IMR-90 (cell line): ENCODE measurements around the gene ALCAM. TPM values are rescaled to one million over a fixed set of nuclear protein-coding genes. Genes with fewer than 3 reads are reported as not detected.

Source experiments
- ATAC-seq: fragments of 200-7000 bp; cut with Tn5 transposase; 2 replicates; pipeline ENCODE4 v1.9.1; 2020; ENCODE audit warnings: low read depth, mild to moderate bottlenecking, moderate library complexity
- BruUV-seq: library from RNA; stranded (reverse); fragments of 400-500 nt; replicated peaks from 2 replicates; lab custom pipeline; 2021; lab: Mats Ljungman, UMichigan
- CTCF ChIA-PET: fragments of 300-600 bp; formaldehyde crosslinking; extraction: SDS; loops from one replicate; lab custom pipeline; 2021; ENCODE audit warnings: antibody characterized with exemption; lab: Yijun Ruan, JAX
- POLR2A ChIA-PET: fragments of 300-600 bp; sonication (Branson Sonifier 250); formaldehyde crosslinking; loops from one replicate; lab custom pipeline; 2022; ENCODE audit warnings: antibody characterized with exemption; ENCODE audit not compliant: unreplicated experiment; lab: Charles Lee
- DNase-seq: peaks from one replicate; pipeline ENCODE4 v3.0.0; 2013
- H2AFZ ChIP-seq: replicated peaks from 2 replicates; pipeline ENCODE3; 2013; ENCODE audit warnings: low read length, mild to moderate bottlenecking; ENCODE audit not compliant: poor library complexity
- H2AK5ac ChIP-seq: 2 replicates; pipeline ENCODE4 v1.6.1; 2013; ENCODE audit warnings: low read depth, low read length, inconsistent platforms
- H2AK9ac ChIP-seq: replicated peaks from 2 replicates; pipeline ENCODE3; 2013; ENCODE audit warnings: mild to moderate bottlenecking, low read depth, low read length, moderate library complexity; ENCODE audit not compliant: poor library complexity
- H2BK120ac ChIP-seq: 2 replicates; pipeline ENCODE4 v1.6.1; 2013; ENCODE audit warnings: low read depth, low read length, inconsistent platforms
- H2BK15ac ChIP-seq: 3 replicates; pipeline ENCODE4 v1.6.1; 2013; ENCODE audit warnings: low read depth, low read length, inconsistent platforms
- H2BK20ac ChIP-seq: 2 replicates; pipeline ENCODE4 v1.6.1; 2013; ENCODE audit warnings: low read depth, mild to moderate bottlenecking, inconsistent platforms, low read length, moderate library complexity
- H2BK5ac ChIP-seq: 2 replicates; pipeline ENCODE4 v1.6.1; 2013; ENCODE audit warnings: mild to moderate bottlenecking, low read depth, low read length, inconsistent platforms; ENCODE audit not compliant: poor library complexity, severe bottlenecking
- H3K14ac ChIP-seq: replicated peaks from 2 replicates; pipeline ENCODE4 v1.6.1; 2013; ENCODE audit warnings: low read depth, low read length, inconsistent platforms
- H3K18ac ChIP-seq: 2 replicates; pipeline ENCODE4 v1.6.1; 2013; ENCODE audit warnings: low read depth, low read length, control low read depth
- H3K23ac ChIP-seq: 2 replicates; pipeline ENCODE4 v1.6.1; 2013; ENCODE audit warnings: low read depth, low read length, inconsistent platforms
- H3K27ac ChIP-seq: 2 replicates; pipeline ENCODE4 v1.5.1; 2013; ENCODE audit warnings: mild to moderate bottlenecking, control low read depth, low read length; ENCODE audit not compliant: insufficient read depth
- H3K27me3 ChIP-seq: 2 replicates; pipeline ENCODE4 v1.6.1; 2013; ENCODE audit warnings: low read length; ENCODE audit not compliant: control insufficient read depth, insufficient read depth
- H3K36me3 ChIP-seq: 2 replicates; pipeline ENCODE4 v1.6.1; 2013; ENCODE audit warnings: low read length, mixed read lengths; ENCODE audit not compliant: control insufficient read depth, insufficient read depth
- H3K4ac ChIP-seq: 2 replicates; pipeline ENCODE4 v1.6.1; 2013; ENCODE audit warnings: low read depth, low read length, inconsistent platforms
- H3K4me1 ChIP-seq: 2 replicates; pipeline ENCODE4 v1.6.1; 2013; ENCODE audit warnings: low read length, mixed read lengths; ENCODE audit not compliant: control insufficient read depth, insufficient read depth
- H3K4me2 ChIP-seq: 2 replicates; pipeline ENCODE4 v1.6.1; 2013; ENCODE audit warnings: low read depth, mild to moderate bottlenecking, control low read depth, low read length, moderate library complexity
- H3K4me3 ChIP-seq: 2 replicates; pipeline ENCODE4 v1.5.1; 2013; ENCODE audit warnings: low read depth, mild to moderate bottlenecking, control low read depth, low read length, moderate library complexity; ENCODE audit not compliant: insufficient read depth
- H3K56ac ChIP-seq: 2 replicates; pipeline ENCODE4 v1.6.1; 2013; ENCODE audit warnings: low read length, inconsistent platforms; ENCODE audit not compliant: insufficient read depth; ENCODE audit errors: extremely low read depth
- H3K79me1 ChIP-seq, 2 experiments: 2 replicates each; pipeline ENCODE4 v1.6.1; 2013; ENCODE audit warnings: low read length in 2 of 2, inconsistent platforms in 1 of 2, low read depth in 1 of 2
- H3K9ac ChIP-seq: 2 replicates; pipeline ENCODE4 v1.6.1; 2013; ENCODE audit warnings: low read depth, low read length, control low read depth
- H3K9me1 ChIP-seq: 2 replicates; pipeline ENCODE4 v1.6.1; 2013; ENCODE audit warnings: low read length, inconsistent platforms; ENCODE audit not compliant: insufficient read depth
- H3K9me3 ChIP-seq: 2 replicates; pipeline ENCODE4 v1.6.1; 2013; ENCODE audit warnings: low read length; ENCODE audit not compliant: control insufficient read depth, insufficient read depth
- H4K20me1 ChIP-seq: 2 replicates; pipeline ENCODE4 v1.6.1; 2013; ENCODE audit warnings: low read length, inconsistent platforms; ENCODE audit not compliant: insufficient read depth
- H4K5ac ChIP-seq: 2 replicates; pipeline ENCODE4 v1.6.1; 2013; ENCODE audit warnings: mild to moderate bottlenecking, low read depth, low read length, control low read depth
- H4K8ac ChIP-seq, 2 experiments: 2 replicates each; pipeline ENCODE4 v1.6.1; 2013; ENCODE audit warnings: low read depth in 2 of 2, low read length in 2 of 2, control low read depth in 1 of 2, inconsistent platforms in 1 of 2
- H4K91ac ChIP-seq: 2 replicates; pipeline ENCODE4 v1.6.1; 2013; ENCODE audit warnings: low read depth, low read length, inconsistent platforms; ENCODE audit not compliant: insufficient read depth
- RAD21 ChIP-seq: IDR thresholded peaks from 2 replicates; pipeline ENCODE4 v1.6.1; 2012; ENCODE audit warnings: low read length, improper control_type of control experiment
- SMC3 ChIP-seq: fragments of 150-350 bp; IDR thresholded peaks from 2 replicates; pipeline ENCODE4 v1.6.1; 2016; ENCODE audit warnings: low read depth, mild to moderate bottlenecking, antibody characterized with exemption, low read length, moderate library complexity
- WGBS, 2 experiments: methylation state at CpG; one replicate each; pipeline versions ENCODE4 v1.1.5 to v1.1.7; 2013; ENCODE audit warnings: missing lambda C conversion rate in 2 of 2; ENCODE audit not compliant: insufficient read length in 1 of 2; ENCODE audit errors: extremely low coverage in 2 of 2; 5-methylcytosine and 5-hydroxymethylcytosine counted together
- dilution Hi-C: fragments of 300-500 bp; cut with HindIII; formaldehyde crosslinking; loops from one replicate; pipeline ENCODE4 v1.14.3; 2018; ENCODE audit warnings: low sequenced_read_pairs; ENCODE audit not compliant: unreplicated experiment
- in situ Hi-C: fragments of 300-500 bp; cut with MboI; formaldehyde crosslinking; loops from 3 replicates; pipeline ENCODE4 v1.14.3; 2019; ENCODE audit warnings: low sequenced_read_pairs, inconsistent platforms, mixed read lengths
- intact Hi-C: fragments of 100-400 bp; cut with micrococcal nuclease; formaldehyde crosslinking; loops from 2 replicates; pipeline ENCODE4 v1.10.0; 2022
- polyA plus RNA-seq, 3 experiments: library from polyadenylated mRNA; depleted of rRNA; stranded (reverse); fragments of >200 nt; gene quantifications; 2 replicates each; pipeline ENCODE4 v1.2.3, GENCODE V29; 2012; ENCODE audit warnings: low replicate concordance in 1 of 3
- total RNA-seq: library from RNA; depleted of rRNA; stranded (reverse); fragments of >200 nt; gene quantifications from 2 replicates; pipeline ENCODE4 v1.2.3, GENCODE V29; 2012

ALCAM gene
- total and polyA plus RNA-seq, 2 of the 4 experiments (the other 2 are of a cell fraction), result 117 to 423 TPM

GRCh38 chr3:105504440-105504951 lies 137.8 kb downstream of the ALCAM start:
- no peak for ATAC-seq
- Histone ChIP-seq H4K5ac (no peak overlapping the region), H3K79me1 (peaks cover 19 to 64% of the 10 kb centered on the region in 2 experiments), H4K91ac (no peak overlapping the region), H3K27me3 (no peaks in the 10 kb centered on the region), H4K20me1 (peaks cover 3% of the 10 kb centered on the region; the same call in 1 of the 2 replicates), H2BK5ac (no peak overlapping the region), H3K14ac (no peak overlapping the region), H2AK9ac (no peak overlapping the region), H3K4me3 (no peak overlapping the region), H3K36me3 (no peaks in the 10 kb centered on the region), H3K27ac (no peak overlapping the region), H3K9me1 (peaks cover 6% of the 10 kb centered on the region; the same call in 1 of the 2 replicates), H3K23ac (no peak overlapping the region), H3K18ac (no peak overlapping the region), H2BK15ac (no peak overlapping the region), H4K8ac (no peak overlapping the region), H3K4ac (no peak overlapping the region), H3K9me3 (no peaks in the 10 kb centered on the region), H2AK5ac (no peak overlapping the region), H3K4me1 (peaks cover 14% of the 10 kb centered on the region), H2AFZ (no peak overlapping the region), H3K4me2 (no peak overlapping the region), H3K9ac (no peak overlapping the region), H2BK120ac (no peak overlapping the region), H3K56ac (no peak overlapping the region), H2BK20ac (no peak overlapping the region)
- dilution Hi-C loops, result no loop called here
- DNase-seq, result no peak
- 91% methylated on average over 9 of the region's 13 CpGs; no CpG with 5 or more reads in 1 of the 2 experiments for WGBS, 2 experiments
- POLR2A ChIA-PET, result interaction anchor here (0.5 kb wide), 1 partner anchor 682 kb away, joined by 3 read pairs; no protein-coding TSS in a partner anchor
- CTCF ChIA-PET, result no interaction called here
- no peak for TF ChIP-seq RAD21
- no peak for TF ChIP-seq SMC3
- intact Hi-C loops, result no loop called here
- no TSS peak for BruUV-seq
- in situ Hi-C loops, result no loop called here
